Suppressor macrophage (primary cell): Measurements from ENCODE around the gene HNRNPCL2.
"Not testable (repeated sequence)": the region's sequence is repeated elsewhere in the genome, so short reads cannot be mapped to it uniquely, and the experiment has no call there.

Experiments used
- DNase-seq, 4 experiments: peaks; one replicate each; pipeline ENCODE4 v3.0.0-alpha.2; 2020 to 2022
- total RNA-seq, 17 experiments: gene quantifications; one replicate each; lab custom pipeline; 2026; ENCODE audit warnings: mixed read lengths in 6 of 17, inconsistent platforms in 3 of 17; lab: John Stamatoyannopoulos, UW

HNRNPCL2 gene
- total RNA-seq = 0 to 0.11 (median 0) reads per million in 17 experiments

- DNase-seq = not testable (repeated sequence)
Measured at GRCh38 chr1:13116754-13117153, at the start of gene HNRNPCL2. HNRNPCL2 (minus strand) TSS chr1:13116854; CDS start chr1:13116400, 454 bp downstream.

DNA sequence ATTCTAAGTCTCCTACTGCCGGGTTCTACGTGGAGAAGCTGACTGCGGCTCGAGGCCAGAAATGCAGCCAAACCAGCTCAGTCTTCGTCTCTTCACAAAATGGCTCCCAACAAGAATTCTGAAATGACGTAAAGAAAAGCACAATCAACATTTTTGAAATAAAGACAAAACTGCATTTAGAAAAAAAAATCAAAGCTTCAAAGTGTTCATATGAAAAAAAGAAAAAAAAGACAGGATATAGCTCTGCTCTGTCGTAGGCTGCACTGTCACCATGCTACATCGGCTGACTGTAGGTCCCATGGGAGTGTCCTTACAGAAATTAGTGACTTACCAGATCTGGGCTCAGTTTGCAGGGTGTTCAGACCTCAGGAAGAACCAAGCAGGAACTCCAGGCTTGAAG is 48.9 kb upstream of the HNRNPCL2 start, which contains the start of gene HNRNPCL4:
Gene HNRNPCL4 (minus strand): TSS at position 101 of the 400 bp plus-strand sequence. CDS start 164 bp downstream, outside the sequence.
- DNase-seq = not testable (repeated sequence)

GRCh38 chr1:13155909-13156308 is 39.3 kb upstream of the HNRNPCL2 start, which contains the start of gene PRAMEF26:
PRAMEF26 (minus strand) TSS chr1:13156009; CDS start chr1:13153095, 2,914 bp downstream.
- not testable (repeated sequence) for DNase-seq

GRCh38 chr1:13070474-13070873 is 46.2 kb downstream of the HNRNPCL2 start, which contains the start of gene PRAMEF25:
PRAMEF25 (plus strand) TSS chr1:13070774; CDS start chr1:13073694, 2,920 bp downstream.
- not testable (repeated sequence) for DNase-seq
